Common myeloid progenitor, CD34-positive (primary cell): ENCODE results near the gene PUM1.

ENCODE experiments used
- CTCF ChIA-PET: fragments of 350-600 bp; sonication (Branson Sonifier 250); formaldehyde crosslinking; loops from one replicate; lab custom pipeline; 2021; ENCODE audit warnings: antibody characterized with exemption; lab: Charles Lee
- POLR2A ChIA-PET: fragments of 350-600 bp; sonication (Branson Sonifier 250); formaldehyde crosslinking; loops from one replicate; lab custom pipeline; 2021; ENCODE audit warnings: antibody characterized with exemption; lab: Charles Lee
- DNase-seq, 3 donors: peaks; one replicate each; pipeline versions ENCODE4 v3.0.0 to v3.0.0-alpha.2; 2013
- H3K27ac ChIP-seq, 2 experiments: 1 replicate in 1 of 2; 2 replicates in 1 of 2; pipeline ENCODE4 v1.7.0; 2013; ENCODE audit warnings: inconsistent platforms in 2 of 2, low read length in 2 of 2, mild to moderate bottlenecking in 2 of 2, low read depth in 1 of 2, moderate library complexity in 1 of 2; ENCODE audit not compliant: severe bottlenecking in 2 of 2, insufficient read depth in 1 of 2, poor library complexity in 1 of 2
- H3K27me3 ChIP-seq, 5 experiments: replicated peaks in 2 of 5; 1 replicate in 3 of 5; 2 replicates in 2 of 5; pipeline versions ENCODE4 v1.6.1 to v1.7.0; 2013; ENCODE audit warnings: low read length in 4 of 5, mild to moderate bottlenecking in 2 of 5, moderate library complexity in 2 of 5, inconsistent platforms in 1 of 5; ENCODE audit not compliant: insufficient read depth in 5 of 5, control insufficient read depth in 4 of 5
- H3K36me3 ChIP-seq, 4 experiments: 1 replicate in 2 of 4; 2 replicates in 2 of 4; pipeline versions ENCODE4 v1.6.1 to v1.7.0; 2013; ENCODE audit warnings: low read length in 3 of 4, control low read depth in 1 of 4, mild to moderate bottlenecking in 1 of 4; ENCODE audit not compliant: control insufficient read depth in 4 of 4, insufficient read depth in 4 of 4
- H3K4me1 ChIP-seq, 4 experiments: 1 replicate in 3 of 4; 2 replicates in 1 of 4; pipeline versions ENCODE4 v1.6.1 to v1.7.1; 2013; ENCODE audit warnings: low read length in 3 of 4, mild to moderate bottlenecking in 3 of 4, control low read depth in 1 of 4, inconsistent platforms in 1 of 4, moderate library complexity in 1 of 4; ENCODE audit not compliant: control insufficient read depth in 4 of 4, insufficient read depth in 4 of 4; ENCODE audit errors: control extremely low read depth in 1 of 4
- H3K4me3 ChIP-seq, 7 experiments: 1 replicate in 4 of 7; 2 replicates in 3 of 7; pipeline versions ENCODE4 v1.5.1 to v1.7.0; 2013; ENCODE audit warnings: mild to moderate bottlenecking in 7 of 7, low read length in 6 of 7, moderate library complexity in 6 of 7, inconsistent platforms in 2 of 7, low read depth in 2 of 7, control low read depth in 1 of 7; ENCODE audit not compliant: insufficient read depth in 4 of 7, control insufficient read depth in 1 of 7; ENCODE audit errors: extremely low read depth in 1 of 7
- H3K9me3 ChIP-seq, 5 experiments: 1 replicate in 4 of 5; 2 replicates in 1 of 5; pipeline versions ENCODE4 v1.6.1 to v1.7.1; 2013; ENCODE audit warnings: low read length in 4 of 5, mild to moderate bottlenecking in 2 of 5, inconsistent platforms in 1 of 5, low read depth in 1 of 5, moderate library complexity in 1 of 5; ENCODE audit not compliant: control insufficient read depth in 4 of 5, insufficient read depth in 2 of 5; ENCODE audit errors: control extremely low read depth in 1 of 5
- WGBS: methylation state at CpG from one replicate; pipeline ENCODE4 v1.1.5; 2013; ENCODE audit not compliant: insufficient coverage; 5-methylcytosine and 5-hydroxymethylcytosine counted together

PUM1 gene

DNA sequence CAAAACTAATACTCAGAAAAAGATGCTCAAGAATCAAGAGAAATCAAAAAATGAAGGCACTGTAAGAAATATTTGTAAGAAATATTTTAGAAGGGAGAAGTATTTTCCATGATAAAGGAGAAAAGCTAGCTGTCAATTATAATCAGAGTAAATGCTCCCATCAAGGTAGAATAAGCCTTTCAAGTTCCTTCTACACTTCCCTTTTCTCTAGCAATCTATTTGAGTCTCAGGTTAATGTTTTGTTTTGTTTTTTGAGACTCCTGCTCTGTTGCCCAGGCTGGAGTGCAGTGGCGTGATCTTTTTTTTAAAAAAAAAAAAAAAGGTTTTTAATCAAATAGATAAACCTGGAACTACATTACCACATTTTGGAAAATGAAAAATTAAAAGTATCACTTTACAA is 33.3 kb downstream of the PUM1 start:
- H3K4me3 ChIP-seq = no peak overlapping the region
- peak in 1 of 3 donors; percentile 27 for DNase-seq
- H3K4me1 ChIP-seq = peaks cover 12 to 29% (median 19%) of the 10 kb centered on the region in 4 experiments
- ChIA-PET CTCF (no interaction called here), POLR2A (no interaction called here)
- peaks cover 0 to 23% (median 8%) of the 10 kb centered on the region in 4 experiments for H3K36me3 ChIP-seq
- WGBS = no CpG with 5 or more reads among the region's 1 CpG
- no peaks in the 10 kb centered on the region for H3K27me3 ChIP-seq
- H3K27ac ChIP-seq = no peak overlapping the region
- H3K9me3 ChIP-seq = no peaks in the 10 kb centered on the region

DNA sequence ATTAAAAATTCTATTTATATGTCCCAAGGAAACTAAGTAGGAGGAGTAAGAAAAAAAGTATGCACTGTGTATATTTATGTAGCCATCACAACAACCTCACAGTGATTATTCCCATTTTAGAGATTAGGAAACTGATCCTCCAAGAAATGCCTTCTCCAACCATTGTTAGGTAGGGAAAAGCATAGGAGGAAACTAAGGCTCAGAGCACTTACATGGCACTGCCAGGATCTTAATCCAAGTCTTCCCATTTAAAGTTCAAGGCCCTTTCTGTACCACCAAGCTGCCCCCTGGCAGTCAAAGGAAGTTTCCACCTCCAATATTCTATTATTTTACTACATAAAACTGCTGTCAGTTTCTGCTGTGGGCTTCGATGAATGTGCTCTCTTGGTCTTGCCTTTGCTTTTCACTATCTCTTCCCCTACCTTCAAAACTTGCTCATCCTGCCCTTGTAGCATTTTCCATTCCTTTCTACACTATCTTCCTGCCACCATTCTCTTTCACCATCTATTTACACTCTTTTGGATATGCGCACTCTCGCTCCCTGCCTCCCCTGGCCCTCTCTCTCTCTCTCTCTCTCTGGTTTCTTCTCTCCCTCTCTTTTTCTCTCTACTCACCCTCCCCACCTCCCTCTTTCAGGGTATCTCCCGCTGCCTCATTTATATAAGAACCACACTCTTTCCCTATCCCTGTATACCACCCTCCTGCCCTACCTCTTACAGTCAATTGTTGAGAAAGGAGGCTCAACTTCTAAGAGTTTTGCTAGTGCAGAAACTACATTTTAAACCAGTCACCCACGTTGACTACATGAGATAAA is 34.0 kb downstream of the PUM1 start:
- CTCF ChIA-PET = interaction anchor here (0.9 to 1.7 kb wide), 4 partner anchors 10 to 33 kb away, joined by 3 to 6 read pairs (median 6); no protein-coding TSS in a partner anchor
- WGBS = 94% methylated on average over 4 of the region's 5 CpGs
- peaks cover 13 to 36% (median 26%) of the 10 kb centered on the region in 4 experiments for H3K4me1 ChIP-seq
- peaks cover 0 to 17% (median 7%) of the 10 kb centered on the region in 4 experiments for H3K36me3 ChIP-seq
- H3K27ac ChIP-seq = peak overlapping the region in 1 of 2 experiments; percentile 34
- H3K4me3 ChIP-seq = no peak overlapping the region
- H3K27me3 ChIP-seq = no peaks in the 10 kb centered on the region
- no peak for DNase-seq
- POLR2A ChIA-PET = no interaction called here
- no peaks in the 10 kb centered on the region for H3K9me3 ChIP-seq

DNA sequence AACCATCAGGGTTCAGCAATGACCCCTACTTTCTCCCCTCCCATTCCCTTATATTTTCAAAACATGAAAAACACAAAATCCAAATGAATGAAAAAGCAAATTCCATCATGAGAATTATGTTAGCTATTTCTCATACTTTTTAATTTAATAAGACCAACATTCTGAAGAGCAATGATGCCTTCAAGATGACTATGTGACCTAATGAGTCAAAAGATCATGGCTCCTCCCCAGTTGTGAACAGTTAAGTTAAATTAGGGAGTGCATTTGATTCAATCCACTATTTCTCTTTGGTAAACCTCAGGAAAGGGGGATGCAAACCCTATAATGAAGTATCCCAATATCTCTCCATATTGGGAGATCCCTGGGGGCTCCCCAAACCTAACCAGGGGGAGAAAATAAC is 36.5 kb downstream of the PUM1 start:
- Histone ChIP-seq H3K4me3 (no peak overlapping the region), H3K36me3 (peaks cover 0 to 8% (median 6%) of the 10 kb centered on the region in 4 experiments), H3K27me3 (no peaks in the 10 kb centered on the region), H3K4me1 (peaks cover 13 to 37% (median 31%) of the 10 kb centered on the region in 4 experiments), H3K27ac (no peak overlapping the region), H3K9me3 (no peaks in the 10 kb centered on the region)
- POLR2A ChIA-PET = no interaction called here
- DNase-seq = no peak
- CTCF ChIA-PET = interaction anchor here (1.9 kb wide), 1 partner anchor 16 kb away, joined by 4 read pairs; no protein-coding TSS in a partner anchor

DNA sequence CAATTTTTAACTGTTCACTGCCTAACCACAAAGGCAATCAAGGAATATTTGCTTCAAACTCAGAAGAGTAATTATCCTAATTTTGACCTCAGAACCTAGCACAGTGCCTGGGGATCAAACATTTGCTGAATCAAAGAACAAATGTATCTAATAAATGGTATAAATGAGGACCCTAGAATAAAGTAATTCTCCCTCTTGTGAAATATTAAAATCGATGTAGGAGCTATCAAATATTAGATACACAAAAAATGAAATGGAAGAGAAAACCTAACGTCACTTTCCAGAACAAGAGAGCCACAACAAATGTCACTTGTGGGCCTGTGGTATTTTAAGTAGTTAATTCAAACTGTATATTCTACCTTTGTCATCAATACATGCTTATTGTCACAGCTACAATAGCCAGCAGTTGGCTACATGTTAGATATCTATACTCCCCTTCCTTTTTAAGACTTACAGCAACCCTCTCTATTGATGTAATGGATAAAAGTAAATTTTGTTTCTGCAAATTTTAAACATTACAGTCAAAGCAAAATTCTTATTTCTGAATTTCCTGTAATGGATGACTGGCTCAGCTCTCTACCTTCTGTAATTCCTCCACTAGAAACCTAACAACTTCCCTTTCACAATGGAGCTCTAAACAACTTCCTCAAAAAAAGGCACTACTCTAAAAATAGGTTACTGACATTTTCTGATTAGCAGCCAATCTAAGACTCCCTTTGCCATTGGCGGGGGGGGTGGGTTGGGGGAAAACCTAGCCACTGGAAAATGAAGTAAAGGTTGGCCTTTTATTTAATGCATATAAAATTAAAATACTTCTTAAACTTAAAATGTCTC is 37.6 kb downstream of the PUM1 start:
- no peaks in the 10 kb centered on the region for H3K27me3 ChIP-seq

DNA sequence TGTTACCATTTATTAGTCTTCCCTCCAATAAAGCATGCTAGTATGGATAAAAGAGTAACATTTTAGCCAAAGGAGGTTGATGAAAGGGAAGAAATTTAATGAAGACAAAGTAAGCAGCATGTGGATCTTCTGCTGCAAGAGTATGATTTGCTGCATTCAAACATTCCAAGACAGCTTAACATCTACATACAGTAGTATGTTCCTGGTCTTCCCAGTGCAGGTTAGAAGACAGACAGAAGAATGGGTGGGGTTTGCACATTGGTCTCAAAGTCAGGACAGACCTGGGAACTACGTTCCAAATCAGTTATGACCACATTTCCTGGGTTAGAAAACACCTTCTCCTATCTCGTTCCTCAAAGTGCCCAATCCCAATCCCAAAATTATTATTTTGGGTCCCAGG is 43.3 kb downstream of the PUM1 start:
- ChIA-PET CTCF (interaction anchor here (1.1 to 4.0 kb wide), 3 partner anchors 8 to 16 kb away, joined by 3 to 20 read pairs (median 6); no protein-coding TSS in a partner anchor), POLR2A (no interaction called here)
- 16% methylated on average over 2 of the region's 2 CpGs for WGBS
- Histone ChIP-seq H3K27ac (peak overlapping the region in 1 of 2 experiments; percentile 21), H3K4me3 (no peak overlapping the region), H3K36me3 (peaks cover 3 to 14% (median 10%) of the 10 kb centered on the region in 4 experiments), H3K4me1 (peaks cover 20 to 47% (median 22%) of the 10 kb centered on the region in 4 experiments), H3K27me3 (no peaks in the 10 kb centered on the region), H3K9me3 (no peaks in the 10 kb centered on the region)
- DNase-seq = no peak

More for the DNA sequence above, 37.6 kb downstream of the PUM1 start:
- Histone ChIP-seq H3K9me3 (no peaks in the 10 kb centered on the region), H3K27ac (peak overlapping the region; percentile 22 to 30), H3K4me1 (peaks cover 13 to 39% (median 32%) of the 10 kb centered on the region in 4 experiments), H3K36me3 (peaks cover 0 to 13% (median 8%) of the 10 kb centered on the region in 4 experiments), H3K4me3 (peak overlapping the region in 3 of 7 experiments; percentile 9 to 29 (median 24))
- CTCF ChIA-PET = interaction anchor here (1.1 to 1.9 kb wide), 3 partner anchors 11 to 17 kb away, joined by 3 to 4 read pairs (median 4); no protein-coding TSS in a partner anchor
- WGBS = no CpG with 5 or more reads among the region's 3 CpGs
- POLR2A ChIA-PET = no interaction called here
- peak; percentile 61 to 89 (median 79) for DNase-seq

DNA sequence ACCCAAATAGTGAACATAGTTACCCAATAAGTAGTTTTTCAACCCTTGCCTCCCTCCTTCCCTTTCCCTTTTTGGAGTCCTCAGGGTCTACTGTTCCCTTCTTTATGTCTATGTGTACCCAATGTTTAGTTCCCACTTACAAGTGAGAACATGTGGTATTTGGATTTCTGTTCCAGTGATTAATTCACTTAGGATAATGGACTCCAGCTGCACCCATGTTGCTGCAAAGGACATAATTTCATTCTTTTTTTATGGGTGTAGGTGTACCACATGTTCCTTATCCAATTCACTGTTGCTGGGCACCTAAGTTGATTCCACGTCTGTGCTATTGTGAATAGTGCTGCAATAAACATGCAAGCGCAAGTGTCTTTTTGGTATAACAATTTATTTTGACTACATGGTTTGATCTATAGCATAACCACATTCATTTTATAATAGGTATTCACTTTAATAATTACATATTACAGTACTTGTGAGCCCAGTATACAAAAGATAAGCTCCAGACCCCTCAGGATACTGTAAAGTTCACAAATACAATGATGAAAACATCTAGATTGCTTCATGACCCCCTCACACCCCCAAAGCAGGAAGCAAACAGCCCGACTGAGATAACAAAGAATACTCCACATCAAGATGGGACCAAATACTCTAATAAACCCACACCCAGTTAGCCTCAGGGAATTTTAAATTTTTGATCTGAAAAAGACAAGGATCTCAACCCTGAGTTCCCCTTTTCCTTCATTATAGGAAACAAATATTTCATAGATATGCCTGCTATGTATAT is 45.3 kb downstream of the PUM1 start:
- Histone ChIP-seq H3K4me3 (no peak overlapping the region), H3K27me3 (no peaks in the 10 kb centered on the region), H3K27ac (no peak overlapping the region), H3K9me3 (no peaks in the 10 kb centered on the region), H3K36me3 (peaks cover 3 to 14% (median 10%) of the 10 kb centered on the region in 4 experiments), H3K4me1 (peaks cover 12 to 35% (median 17%) of the 10 kb centered on the region in 4 experiments)
- no peak for DNase-seq
- ChIA-PET CTCF (interaction anchor here (1.1 to 4.0 kb wide), 3 partner anchors 9 to 75 kb away, joined by 3 to 20 read pairs (median 3); no protein-coding TSS in a partner anchor), POLR2A (no interaction called here)
- WGBS = 33% methylated on average over 1 of the region's 3 CpGs
